Subcutaneous abdominal adipose tissue (tissue), 5 donors: ENCODE measurements around the gene MOCS1.

Source experiments
- H3K27ac ChIP-seq: one replicate; pipeline ENCODE4 v1.7.0; 2013; ENCODE audit warnings: low read depth, mild to moderate bottlenecking, inconsistent platforms, low read length, moderate library complexity
- H3K27me3 ChIP-seq, 5 donors: one replicate each; pipeline ENCODE4 v1.7.0; 2013; ENCODE audit warnings: low read length in 5 of 5, inconsistent platforms in 1 of 5; ENCODE audit not compliant: control insufficient read depth in 5 of 5, insufficient read depth in 4 of 5
- H3K36me3 ChIP-seq, 5 donors: one replicate each; pipeline ENCODE4 v1.7.0; 2013; ENCODE audit warnings: low read length in 5 of 5; ENCODE audit not compliant: control insufficient read depth in 5 of 5, insufficient read depth in 5 of 5
- H3K4me1 ChIP-seq, 5 donors: one replicate each; pipeline ENCODE4 v1.7.0; 2013; ENCODE audit warnings: low read length in 5 of 5, mild to moderate bottlenecking in 3 of 5, moderate library complexity in 1 of 5; ENCODE audit not compliant: control insufficient read depth in 5 of 5, insufficient read depth in 5 of 5
- H3K4me3 ChIP-seq, 5 donors: one replicate each; pipeline ENCODE4 v1.7.0; 2013; ENCODE audit warnings: low read length in 5 of 5, low read depth in 1 of 5
- H3K9ac ChIP-seq, 5 donors: one replicate each; pipeline ENCODE4 v1.7.0; 2013; ENCODE audit warnings: low read length in 5 of 5, mild to moderate bottlenecking in 4 of 5, moderate library complexity in 3 of 5
- H3K9me3 ChIP-seq, 5 donors: one replicate each; pipeline ENCODE4 v1.7.0; 2013; ENCODE audit warnings: low read length in 5 of 5; ENCODE audit not compliant: control insufficient read depth in 5 of 5
- donor health status: healthy.
- donor health status: healthy.
- donor health status: healthy.
- donor health status: healthy.
- donor health status: healthy.

Gene MOCS1

DNA sequence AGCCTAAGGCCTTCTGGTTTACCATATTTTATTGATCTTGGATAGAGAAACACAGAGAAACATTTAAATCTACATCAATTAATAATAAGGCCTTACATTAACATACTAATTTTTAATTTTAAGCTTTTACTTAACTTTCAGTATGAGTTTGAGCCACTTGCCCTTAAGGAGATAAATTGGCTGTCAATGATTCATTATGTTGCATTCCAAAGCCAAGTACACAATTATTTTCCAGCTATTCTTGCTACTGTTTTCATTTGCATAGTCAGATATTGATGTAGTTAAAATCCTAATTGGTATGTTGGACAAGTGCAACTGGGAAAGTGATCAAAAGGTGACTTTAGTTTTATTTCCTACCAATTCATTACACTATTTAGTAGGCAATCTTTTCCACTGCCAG, 58.2 kb downstream of the MOCS1 start:
- Histone ChIP-seq H3K9me3 (no peaks in the 10 kb centered on the region), H3K36me3 (peaks cover 8 to 88% (median 58%) of the 10 kb centered on the region in 5 donors), H3K27me3 (no peaks in the 10 kb centered on the region), H3K9ac (no peak overlapping the region), H3K4me3 (no peak overlapping the region), H3K4me1 (peaks cover 0 to 14% (median 8%) of the 10 kb centered on the region in 5 donors), H3K27ac (peak overlapping the region; percentile 18)

DNA sequence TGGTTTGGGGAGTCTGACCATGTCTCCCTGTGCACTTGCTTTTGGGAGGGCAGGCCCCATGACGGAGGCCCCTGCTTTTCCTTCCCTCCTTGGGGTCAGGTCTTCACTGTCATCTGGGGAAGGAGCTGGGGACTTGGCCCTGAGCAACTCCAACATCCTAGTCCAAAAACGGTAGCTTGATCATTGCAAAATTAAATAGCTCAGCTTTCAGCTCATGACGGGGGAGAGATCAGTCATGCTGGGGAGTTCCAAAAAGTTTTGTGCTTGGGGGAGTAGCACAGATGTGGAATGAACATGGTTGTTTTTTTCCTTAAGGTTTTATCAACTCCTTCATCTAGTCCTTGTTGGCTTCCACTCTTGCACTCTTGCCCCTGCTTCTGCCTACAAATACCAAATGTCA, 60.8 kb downstream of the MOCS1 start:
- Histone ChIP-seq H3K27ac (no peak overlapping the region), H3K9ac (no peak overlapping the region), H3K9me3 (no peaks in the 10 kb centered on the region), H3K36me3 (peaks cover 8 to 89% (median 58%) of the 10 kb centered on the region in 5 donors), H3K4me1 (peaks cover 0 to 14% (median 8%) of the 10 kb centered on the region in 5 donors), H3K27me3 (no peaks in the 10 kb centered on the region), H3K4me3 (no peak overlapping the region)

- no peak overlapping the region for H3K27ac ChIP-seq
- no peaks in the 10 kb centered on the region for H3K27me3 ChIP-seq
- no peaks in the 10 kb centered on the region for H3K9me3 ChIP-seq
- H3K4me1 ChIP-seq: no peaks in the 10 kb centered on the region
- H3K9ac ChIP-seq: no peak overlapping the region
- peaks cover 8 to 82% (median 57%) of the 10 kb centered on the region in 5 donors for H3K36me3 ChIP-seq
- H3K4me3 ChIP-seq: no peak overlapping the region
Observed at GRCh38 chr6:39870950-39871349, 63.3 kb downstream of the MOCS1 start.

GRCh38 chr6:39867592-39867991, 66.7 kb downstream of the MOCS1 start:
- no peak overlapping the region for H3K4me3 ChIP-seq
- H3K4me1 ChIP-seq: peaks cover 0 to 27% (median 13%) of the 10 kb centered on the region in 5 donors
- H3K27ac ChIP-seq: no peak overlapping the region
- no peaks in the 10 kb centered on the region for H3K9me3 ChIP-seq
- H3K9ac ChIP-seq: no peak overlapping the region
- H3K36me3 ChIP-seq: peaks cover 0 to 58% (median 34%) of the 10 kb centered on the region in 5 donors
- no peaks in the 10 kb centered on the region for H3K27me3 ChIP-seq

GRCh38 chr6:39865011-39865888, 69.0 kb downstream of the MOCS1 start:
- Histone ChIP-seq H3K36me3 (peaks cover 0 to 53% (median 33%) of the 10 kb centered on the region in 5 donors), H3K9me3 (no peaks in the 10 kb centered on the region), H3K9ac (no peak overlapping the region), H3K4me1 (peaks cover 0 to 32% (median 18%) of the 10 kb centered on the region in 5 donors), H3K27me3 (no peaks in the 10 kb centered on the region), H3K4me3 (no peak overlapping the region), H3K27ac (no peak overlapping the region)

GRCh38 chr6:39861663-39862062, 72.6 kb downstream of the MOCS1 start:
- Histone ChIP-seq H3K4me3 (no peak overlapping the region), H3K36me3 (peaks cover 5 to 50% (median 23%) of the 10 kb centered on the region in 5 donors), H3K9ac (no peak overlapping the region), H3K4me1 (peaks cover 0 to 32% (median 18%) of the 10 kb centered on the region in 5 donors), H3K9me3 (no peaks in the 10 kb centered on the region), H3K27me3 (no peaks in the 10 kb centered on the region), H3K27ac (no peak overlapping the region)

- Histone ChIP-seq H3K9ac (no peak overlapping the region), H3K36me3 (peaks cover 5 to 48% (median 26%) of the 10 kb centered on the region in 5 donors), H3K9me3 (no peaks in the 10 kb centered on the region), H3K4me1 (peaks cover 0 to 42% (median 35%) of the 10 kb centered on the region in 5 donors), H3K4me3 (no peak overlapping the region), H3K27me3 (no peaks in the 10 kb centered on the region), H3K27ac (no peak overlapping the region)
Observed at GRCh38 chr6:39859025-39859424, 75.2 kb downstream of the MOCS1 start.

DNA sequence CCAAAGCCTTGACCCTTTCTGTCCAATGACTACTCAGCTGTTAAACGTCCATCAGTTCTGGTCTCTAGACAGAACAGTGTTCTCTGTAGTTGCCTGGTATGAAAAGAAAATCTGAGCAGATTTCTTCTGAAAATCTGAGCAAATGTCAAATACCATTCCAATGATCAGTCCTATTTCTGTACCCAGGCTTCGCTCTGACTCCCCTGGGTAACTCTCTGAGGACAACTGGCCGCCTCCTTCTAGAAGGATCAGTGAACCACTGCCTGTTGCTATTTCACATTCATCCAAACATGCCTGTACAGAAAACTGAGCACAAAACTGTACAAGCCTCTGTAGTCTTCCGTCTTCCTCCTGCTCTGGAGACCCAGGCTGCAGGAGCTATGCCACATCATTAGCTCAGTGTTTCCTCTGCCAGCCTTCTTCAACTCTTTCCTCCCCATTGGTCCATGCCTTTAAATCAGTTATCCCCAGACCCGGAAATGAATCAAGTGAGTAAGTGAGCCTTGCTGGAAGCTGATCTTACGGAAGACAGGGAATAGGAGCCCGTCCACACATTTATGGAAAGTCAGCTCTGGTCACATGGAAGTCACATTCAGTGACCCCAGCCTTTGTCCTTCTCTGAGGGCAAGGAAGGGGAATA, 78.8 kb downstream of the MOCS1 start:
- H3K36me3 ChIP-seq: peaks cover 3 to 32% (median 17%) of the 10 kb centered on the region in 5 donors
- H3K27me3 ChIP-seq: no peaks in the 10 kb centered on the region
- H3K4me1 ChIP-seq: peaks cover 3 to 58% (median 50%) of the 10 kb centered on the region in 5 donors
- H3K9me3 ChIP-seq: no peaks in the 10 kb centered on the region
- H3K4me3 ChIP-seq: no peak overlapping the region
- H3K27ac ChIP-seq: peak overlapping the region; percentile 79
- peak overlapping the region in 1 of 5 donors; percentile 57 for H3K9ac ChIP-seq
